OCI-LY1 (cell line): Measurements from ENCODE around the gene COL23A1.

Experiments used
- EZH2 ChIP-seq: fragments of 200-600 bp; sonication (generic), shearing (Covaris generic); IDR thresholded peaks from 2 replicates; pipeline ENCODE4 v1.8.0; 2017; ENCODE audit warnings: borderline replicate concordance, mixed run types, mild to moderate bottlenecking, antibody characterized with exemption, low read length, moderate library complexity, mixed read lengths
- TF ChIP-seq, protein P1 (sequence below): fragments of 200-600 bp; sonication (generic), shearing (Covaris generic); IDR thresholded peaks from 2 replicates; pipeline ENCODE4 v1.5.1; 2017; ENCODE audit warnings: mild to moderate bottlenecking, antibody characterized with exemption, low read length, moderate library complexity, mixed read lengths

DNA sequence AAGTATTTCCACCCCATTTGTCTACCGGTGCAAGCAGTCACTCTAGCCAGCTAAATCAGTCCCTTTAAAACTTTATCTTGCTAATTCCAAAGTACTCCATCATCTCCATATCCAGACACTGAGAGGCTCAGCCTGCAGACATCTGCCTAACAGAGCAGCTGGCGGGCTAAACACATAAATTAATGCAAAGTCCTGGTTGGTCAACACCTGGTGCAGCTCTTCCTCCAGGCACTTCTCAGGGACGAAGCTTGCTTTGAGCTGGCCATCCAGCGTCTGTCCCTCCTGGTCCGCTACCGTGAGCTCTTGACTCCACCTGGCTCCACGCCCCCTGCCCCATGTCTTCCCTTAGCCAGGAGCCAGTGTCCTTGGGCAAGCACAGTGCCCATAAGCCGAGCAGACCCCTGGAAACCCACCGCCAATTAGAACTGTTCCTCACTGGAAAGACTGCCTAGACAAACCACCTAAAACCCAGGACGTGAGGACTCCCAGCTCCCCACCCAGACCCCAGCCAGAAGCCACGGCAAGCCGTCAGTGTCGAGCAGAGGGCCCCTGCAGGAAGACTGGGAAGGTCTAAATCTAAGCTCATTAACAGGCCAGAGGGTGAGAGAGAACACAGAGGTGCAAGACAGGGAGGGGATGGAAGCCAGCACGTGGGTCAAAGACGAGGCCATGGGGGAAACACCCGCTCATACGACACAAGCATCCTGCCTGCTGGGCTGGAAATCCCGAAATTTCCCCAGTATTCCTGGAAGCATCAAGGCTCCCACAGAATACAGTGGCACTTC, 120.0 kb downstream of the COL23A1 start:
- TF ChIP-seq, protein P1, sequence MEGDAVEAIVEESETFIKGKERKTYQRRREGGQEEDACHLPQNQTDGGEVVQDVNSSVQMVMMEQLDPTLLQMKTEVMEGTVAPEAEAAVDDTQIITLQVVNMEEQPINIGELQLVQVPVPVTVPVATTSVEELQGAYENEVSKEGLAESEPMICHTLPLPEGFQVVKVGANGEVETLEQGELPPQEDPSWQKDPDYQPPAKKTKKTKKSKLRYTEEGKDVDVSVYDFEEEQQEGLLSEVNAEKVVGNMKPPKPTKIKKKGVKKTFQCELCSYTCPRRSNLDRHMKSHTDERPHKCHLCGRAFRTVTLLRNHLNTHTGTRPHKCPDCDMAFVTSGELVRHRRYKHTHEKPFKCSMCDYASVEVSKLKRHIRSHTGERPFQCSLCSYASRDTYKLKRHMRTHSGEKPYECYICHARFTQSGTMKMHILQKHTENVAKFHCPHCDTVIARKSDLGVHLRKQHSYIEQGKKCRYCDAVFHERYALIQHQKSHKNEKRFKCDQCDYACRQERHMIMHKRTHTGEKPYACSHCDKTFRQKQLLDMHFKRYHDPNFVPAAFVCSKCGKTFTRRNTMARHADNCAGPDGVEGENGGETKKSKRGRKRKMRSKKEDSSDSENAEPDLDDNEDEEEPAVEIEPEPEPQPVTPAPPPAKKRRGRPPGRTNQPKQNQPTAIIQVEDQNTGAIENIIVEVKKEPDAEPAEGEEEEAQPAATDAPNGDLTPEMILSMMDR, result no peak
- TF ChIP-seq EZH2, result no peak
